K562 (cell line): ENCODE measurements around the gene COL4A4. TPM values are rescaled to one million over a fixed set of nuclear protein-coding genes. Genes with fewer than 3 reads are reported as not detected.
A peak's percentile ranks its signal among the peaks of the same experiment; 100 is the strongest.

ENCODE experiments used
- ARID3A ChIP-seq: IDR thresholded peaks from 2 replicates; pipeline ENCODE4 v1.6.1; 2012; ENCODE audit warnings: low read depth, low read length, improper control_type of control experiment, borderline replicate concordance
- CEBPB ChIP-seq: fragments of 450-650 bp; IDR thresholded peaks from 2 replicates; pipeline ENCODE4 v1.6.1; 2016; ENCODE audit warnings: missing genetic modification characterization, missing compliant biosample characterization
- CEBPG ChIP-seq, 3 experiments: fragments of 200-800 bp in 1 of 3; sonication (Bioruptor generic) in 1 of 3; sonication (generic) in 1 of 3; formaldehyde crosslinking in 1 of 3; IDR thresholded peaks in 2 of 3; conservative IDR thresholded peaks in 1 of 3; 2 replicates each; pipeline versions ENCODE4 v1.6.1 to v1.8.0; 2016 to 2022; ENCODE audit warnings: missing compliant biosample characterization in 2 of 3, missing genetic modification characterization in 2 of 3, mild to moderate bottlenecking in 1 of 3, missing genetic modification reagents in 1 of 3
- CHD4 ChIP-seq: fragments of 200-600 bp; sonication (generic); IDR thresholded peaks from 3 replicates; pipeline ENCODE4 v1.6.1; 2012; ENCODE audit warnings: low read depth, mild to moderate bottlenecking, mixed read lengths, low read length, inconsistent platforms; ENCODE audit not compliant: insufficient read depth, insufficient replicate concordance, poor library complexity, severe bottlenecking
- POLR2AphosphoS5 ChIP-seq: IDR thresholded peaks from 2 replicates; pipeline ENCODE4 v1.6.1; 2011; ENCODE audit warnings: mild to moderate bottlenecking, low read depth, low read length, moderate library complexity; ENCODE audit not compliant: control insufficient read depth, insufficient read depth
- SMC3 ChIP-seq: conservative IDR thresholded peaks from 2 replicates; pipeline ENCODE4 v1.6.1; 2011; ENCODE audit warnings: low read depth, low read length, improper control_type of control experiment; ENCODE audit not compliant: insufficient read depth
- TFE3 ChIP-seq: fragments of 450-650 bp; formaldehyde crosslinking; IDR thresholded peaks from 2 replicates; pipeline ENCODE4 v1.4.0; 2020; ENCODE audit warnings: mild to moderate bottlenecking, mixed read lengths
- ZFP36 ChIP-seq: fragments of 150-350 bp; IDR thresholded peaks from 2 replicates; pipeline ENCODE4 v1.6.1; 2018; ENCODE audit warnings: low read length, low read depth; ENCODE audit not compliant: partially characterized antibody
- polyA plus RNA-seq, 8 experiments: library from polyadenylated mRNA; depleted of rRNA in 4 of 8; stranded (reverse) in 5 of 8; unstranded in 3 of 8; fragments of >200 nt; fragmentation: Nextera tagmentation in 2 of 8; fragmentation: Illumina TruSeq in 1 of 8; extraction: Ambion mirVana in 2 of 8; extraction: Trizol in 1 of 8; gene quantifications; 2 replicates each; pipeline versions ENCODE4 v1.2.1 to v1.2.3, GENCODE V29; 2011 to 2014; ENCODE audit warnings: inconsistent platforms in 1 of 8, missing spikeins in 1 of 8
- total RNA-seq, 7 experiments: library from RNA; depleted of rRNA in 6 of 7; stranded (reverse); fragments of >200 nt in 6 of 7; fragmentation: Illumina TruSeq in 2 of 7; extraction: Trizol in 2 of 7; gene quantifications; 2 replicates each; pipeline versions ENCODE4 v1.2.1 to v1.2.3, GENCODE V29; 2011 to 2021; ENCODE audit warnings: low replicate concordance in 1 of 7
- TF ChIP-seq, protein P1 (sequence below): fragments of 450-650 bp; formaldehyde crosslinking; IDR thresholded peaks from 2 replicates; pipeline ENCODE4 v1.4.0; 2020; ENCODE audit warnings: mild to moderate bottlenecking, moderate library complexity
- TF ChIP-seq, protein P2 (sequence below), 2 experiments: fragments of 450-650 bp; formaldehyde crosslinking in 1 of 2; IDR thresholded peaks; 2 replicates each; pipeline versions ENCODE4 v1.4.0 to v1.6.1; 2014 to 2020; ENCODE audit warnings: mild to moderate bottlenecking in 2 of 2, borderline replicate concordance in 1 of 2, low read depth in 1 of 2

The COL4A4 gene
- total and polyA plus RNA-seq, 9 of the 15 experiments (the other 6 are each of a cell fraction or from before 2014, with no cell fraction given) = under 0.01 to 0.01 TPM; not detected in 7

DNA sequence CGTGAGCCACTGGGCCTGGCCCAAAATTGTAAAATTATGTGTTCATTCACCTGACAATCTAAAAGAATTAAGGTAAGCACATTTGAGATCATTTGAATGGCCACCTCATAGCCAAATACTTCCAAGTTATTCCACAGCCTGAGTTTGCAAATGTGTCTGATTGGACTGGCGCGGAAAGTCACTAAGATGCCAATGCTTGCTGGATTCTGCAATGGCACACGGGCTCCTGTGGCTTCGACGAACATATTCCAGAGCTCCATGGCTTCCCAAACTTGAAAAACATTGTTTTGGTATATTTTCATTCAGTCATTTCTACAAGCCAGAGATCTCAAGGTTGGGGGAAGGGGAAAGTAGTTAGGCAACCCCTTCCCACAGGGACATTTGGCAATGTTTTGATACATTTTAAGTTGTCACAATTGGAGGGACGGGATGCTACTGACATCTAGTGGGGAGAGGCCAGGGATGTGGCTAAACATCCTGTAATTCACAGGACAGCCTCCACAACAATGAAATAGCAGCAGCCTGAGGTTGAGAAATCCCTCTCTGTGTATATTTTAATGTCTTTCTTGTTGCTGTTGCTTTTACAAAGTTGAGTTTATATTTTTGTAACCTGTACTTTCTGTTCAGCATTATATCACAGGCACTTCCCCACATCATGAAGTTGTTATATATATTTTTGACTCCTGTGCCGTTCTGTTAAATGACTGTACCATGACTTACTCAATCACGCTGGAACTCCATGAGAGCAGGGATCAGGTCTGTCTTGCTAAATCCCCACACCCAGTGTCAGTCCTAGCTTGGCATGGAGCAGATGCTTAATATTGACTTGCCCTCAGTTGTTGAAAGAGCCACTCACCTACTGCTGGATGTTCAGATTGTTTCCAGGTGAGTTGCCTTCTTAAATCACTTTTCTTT lies 56.9 kb downstream of the COL4A4 start (continued):
- no peak for TF ChIP-seq ARID3A
- TF ChIP-seq, protein P1, sequence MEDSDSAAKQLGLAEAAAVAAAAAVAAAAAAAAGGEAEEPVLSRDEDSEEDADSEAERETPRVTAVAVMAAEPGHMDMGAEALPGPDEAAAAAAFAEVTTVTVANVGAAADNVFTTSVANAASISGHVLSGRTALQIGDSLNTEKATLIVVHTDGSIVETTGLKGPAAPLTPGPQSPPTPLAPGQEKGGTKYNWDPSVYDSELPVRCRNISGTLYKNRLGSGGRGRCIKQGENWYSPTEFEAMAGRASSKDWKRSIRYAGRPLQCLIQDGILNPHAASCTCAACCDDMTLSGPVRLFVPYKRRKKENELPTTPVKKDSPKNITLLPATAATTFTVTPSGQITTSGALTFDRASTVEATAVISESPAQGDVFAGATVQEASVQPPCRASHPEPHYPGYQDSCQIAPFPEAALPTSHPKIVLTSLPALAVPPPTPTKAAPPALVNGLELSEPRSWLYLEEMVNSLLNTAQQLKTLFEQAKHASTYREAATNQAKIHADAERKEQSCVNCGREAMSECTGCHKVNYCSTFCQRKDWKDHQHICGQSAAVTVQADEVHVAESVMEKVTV (CRISPR knock-in tag) = peak; percentile 49; the same call in 1 of the 2 replicates
- no peak for TF ChIP-seq TFE3 (CRISPR knock-in tag)
- no peak for TF ChIP-seq ZFP36
- TF ChIP-seq, protein P2, sequence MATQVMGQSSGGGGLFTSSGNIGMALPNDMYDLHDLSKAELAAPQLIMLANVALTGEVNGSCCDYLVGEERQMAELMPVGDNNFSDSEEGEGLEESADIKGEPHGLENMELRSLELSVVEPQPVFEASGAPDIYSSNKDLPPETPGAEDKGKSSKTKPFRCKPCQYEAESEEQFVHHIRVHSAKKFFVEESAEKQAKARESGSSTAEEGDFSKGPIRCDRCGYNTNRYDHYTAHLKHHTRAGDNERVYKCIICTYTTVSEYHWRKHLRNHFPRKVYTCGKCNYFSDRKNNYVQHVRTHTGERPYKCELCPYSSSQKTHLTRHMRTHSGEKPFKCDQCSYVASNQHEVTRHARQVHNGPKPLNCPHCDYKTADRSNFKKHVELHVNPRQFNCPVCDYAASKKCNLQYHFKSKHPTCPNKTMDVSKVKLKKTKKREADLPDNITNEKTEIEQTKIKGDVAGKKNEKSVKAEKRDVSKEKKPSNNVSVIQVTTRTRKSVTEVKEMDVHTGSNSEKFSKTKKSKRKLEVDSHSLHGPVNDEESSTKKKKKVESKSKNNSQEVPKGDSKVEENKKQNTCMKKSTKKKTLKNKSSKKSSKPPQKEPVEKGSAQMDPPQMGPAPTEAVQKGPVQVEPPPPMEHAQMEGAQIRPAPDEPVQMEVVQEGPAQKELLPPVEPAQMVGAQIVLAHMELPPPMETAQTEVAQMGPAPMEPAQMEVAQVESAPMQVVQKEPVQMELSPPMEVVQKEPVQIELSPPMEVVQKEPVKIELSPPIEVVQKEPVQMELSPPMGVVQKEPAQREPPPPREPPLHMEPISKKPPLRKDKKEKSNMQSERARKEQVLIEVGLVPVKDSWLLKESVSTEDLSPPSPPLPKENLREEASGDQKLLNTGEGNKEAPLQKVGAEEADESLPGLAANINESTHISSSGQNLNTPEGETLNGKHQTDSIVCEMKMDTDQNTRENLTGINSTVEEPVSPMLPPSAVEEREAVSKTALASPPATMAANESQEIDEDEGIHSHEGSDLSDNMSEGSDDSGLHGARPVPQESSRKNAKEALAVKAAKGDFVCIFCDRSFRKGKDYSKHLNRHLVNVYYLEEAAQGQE (IDR thresholded peaks at IDR 0.05; ENCODE audit: borderline replicate concordance) = peak; percentile 51; the same call in 1 of the 2 replicates
- TF ChIP-seq, protein P2 (CRISPR knock-in tag; IDR thresholded peaks at IDR 0.05; ENCODE audit: low read depth) = no peak
- no peak for TF ChIP-seq CHD4
- TF ChIP-seq SMC3 = peak; percentile 48; the same call in 1 of the 2 replicates
- peak; percentile 33; the same call in 1 of the 2 replicates for TF ChIP-seq CEBPB (tag)
- TF ChIP-seq CEBPG (CRISPR knock-in tag; IDR thresholded peaks at IDR 0.05) = no peak
- 0 out of 4 replicates have a peak, but pooled peaks of 1 of the 2 experiments have one; percentile 26 for TF ChIP-seq CEBPG (tag; conservative IDR thresholded peaks at IDR 0.05 in 1 of 2, IDR thresholded peaks at IDR 0.05 in 1 of 2)
- no peak for TF ChIP-seq POLR2AphosphoS5
